Measurements from ENCODE around the gene SPIRE1.
"Not testable (repeated sequence)": the region's sequence is repeated elsewhere in the genome, so short reads cannot be mapped to it uniquely, and the experiment has no call there.

SPIRE1 gene

GRCh38 chr18:12410747-12411146 lies 247.2 kb downstream of the SPIRE1 start:
- DNase-seq (ENCODE audit: low read depth) = not testable (repeated sequence)

DNA sequence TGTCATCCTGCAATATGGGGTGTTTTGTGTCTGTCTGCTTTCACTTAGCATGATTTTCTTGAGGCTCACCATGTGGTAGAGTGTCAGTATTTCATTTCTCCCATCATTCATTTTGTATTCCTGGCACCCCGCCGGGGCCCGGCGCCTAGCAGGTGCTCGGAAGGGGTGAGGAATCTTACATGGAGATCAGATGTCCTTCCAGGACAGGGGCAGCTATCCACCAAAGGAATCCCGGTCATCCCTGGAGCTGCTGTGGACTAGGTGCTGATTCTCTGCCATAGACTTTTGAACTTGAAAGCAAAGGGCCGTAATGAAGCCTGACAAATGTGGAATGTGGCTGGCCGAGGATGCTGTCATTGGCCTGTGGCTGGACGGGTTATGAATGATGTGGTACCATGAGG lies 247.8 kb downstream of the SPIRE1 start:
- no peak for DNase-seq (ENCODE audit: low read depth)

DNA sequence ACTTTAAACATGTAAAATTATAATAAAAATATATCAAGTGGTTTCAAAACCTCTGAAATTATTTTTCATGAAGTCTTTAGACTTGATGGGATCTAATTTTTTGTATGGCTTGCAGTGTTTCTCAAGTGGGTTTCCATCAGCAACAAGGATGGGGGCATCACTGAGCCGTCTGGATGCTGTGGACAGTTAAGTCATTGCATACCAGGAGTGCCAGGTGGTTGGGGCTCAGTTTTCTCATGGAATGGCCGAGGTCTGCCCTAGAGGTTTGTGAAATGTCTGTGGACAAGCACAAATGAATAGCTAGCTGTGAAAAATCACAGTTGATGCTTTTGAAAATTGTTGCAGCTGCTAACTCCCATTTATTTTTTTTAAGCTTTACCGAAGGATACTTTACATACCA lies 248.4 kb downstream of the SPIRE1 start:
- no peak for DNase-seq (ENCODE audit: low read depth)

GRCh38 chr18:12408247-12408869 lies 249.5 kb downstream of the SPIRE1 start:
- DNase-seq (ENCODE audit: low read depth) = no peak

GRCh38 chr18:12406371-12407111 lies 251.4 kb downstream of the SPIRE1 start:
- DNase-seq (ENCODE audit: low read depth) = no peak

GRCh38 chr18:12405066-12405465 lies 252.8 kb downstream of the SPIRE1 start:
- no peak for DNase-seq (ENCODE audit: low read depth)

- no peak for DNase-seq (ENCODE audit: low read depth)
Measured at GRCh38 chr18:12403601-12404506, 254.1 kb downstream of the SPIRE1 start.

GRCh38 chr18:12401881-12402280 lies 256.0 kb downstream of the SPIRE1 start:
- DNase-seq (ENCODE audit: low read depth) = no peak

GRCh38 chr18:12399231-12399630 lies 258.7 kb downstream of the SPIRE1 start:
- DNase-seq (ENCODE audit: low read depth) = no peak

DNA sequence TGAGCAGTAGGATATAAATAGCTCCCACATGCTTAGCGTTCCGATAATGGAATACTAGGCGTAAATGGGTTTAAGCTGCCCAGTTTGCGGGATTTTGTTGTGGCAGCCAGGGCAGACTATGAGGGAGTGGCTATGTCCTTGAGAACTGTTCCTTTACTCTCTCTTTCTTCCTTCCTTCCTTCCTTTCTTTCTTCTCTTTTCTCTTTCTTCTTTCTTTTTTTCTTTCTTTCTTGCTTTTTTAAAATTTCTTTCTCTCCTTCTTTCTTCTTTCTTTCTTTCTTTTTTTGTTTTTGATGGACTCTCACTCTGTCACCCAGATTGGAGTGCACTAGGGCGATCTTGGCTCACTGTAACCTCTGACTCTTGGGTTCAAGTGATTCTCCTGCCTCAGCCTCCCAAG lies 259.3 kb downstream of the SPIRE1 start:
- DNase-seq (ENCODE audit: low read depth) = no peak

- DNase-seq (ENCODE audit: low read depth) = no peak
Measured at GRCh38 chr18:12397793-12398192, 260.1 kb downstream of the SPIRE1 start.

- DNase-seq (ENCODE audit: low read depth) = no peak
Measured at GRCh38 chr18:12397254-12397653, 260.7 kb downstream of the SPIRE1 start.
